ENCODE results near the gene RHBG. TPM values are rescaled to one million over a fixed set of nuclear protein-coding genes. Genes with fewer than 3 reads are reported as not detected.
"Not testable (repeated sequence)": the region's sequence is repeated elsewhere in the genome, so short reads cannot be mapped to it uniquely, and the experiment has no call there.

The RHBG gene, protein sequence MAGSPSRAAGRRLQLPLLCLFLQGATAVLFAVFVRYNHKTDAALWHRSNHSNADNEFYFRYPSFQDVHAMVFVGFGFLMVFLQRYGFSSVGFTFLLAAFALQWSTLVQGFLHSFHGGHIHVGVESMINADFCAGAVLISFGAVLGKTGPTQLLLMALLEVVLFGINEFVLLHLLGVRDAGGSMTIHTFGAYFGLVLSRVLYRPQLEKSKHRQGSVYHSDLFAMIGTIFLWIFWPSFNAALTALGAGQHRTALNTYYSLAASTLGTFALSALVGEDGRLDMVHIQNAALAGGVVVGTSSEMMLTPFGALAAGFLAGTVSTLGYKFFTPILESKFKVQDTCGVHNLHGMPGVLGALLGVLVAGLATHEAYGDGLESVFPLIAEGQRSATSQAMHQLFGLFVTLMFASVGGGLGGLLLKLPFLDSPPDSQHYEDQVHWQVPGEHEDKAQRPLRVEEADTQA
- polyA plus RNA-seq (2013, experiment 1 of 2): 0.06 TPM
- 0.10 TPM for polyA plus RNA-seq (2013, experiment 2 of 2)

DNA sequence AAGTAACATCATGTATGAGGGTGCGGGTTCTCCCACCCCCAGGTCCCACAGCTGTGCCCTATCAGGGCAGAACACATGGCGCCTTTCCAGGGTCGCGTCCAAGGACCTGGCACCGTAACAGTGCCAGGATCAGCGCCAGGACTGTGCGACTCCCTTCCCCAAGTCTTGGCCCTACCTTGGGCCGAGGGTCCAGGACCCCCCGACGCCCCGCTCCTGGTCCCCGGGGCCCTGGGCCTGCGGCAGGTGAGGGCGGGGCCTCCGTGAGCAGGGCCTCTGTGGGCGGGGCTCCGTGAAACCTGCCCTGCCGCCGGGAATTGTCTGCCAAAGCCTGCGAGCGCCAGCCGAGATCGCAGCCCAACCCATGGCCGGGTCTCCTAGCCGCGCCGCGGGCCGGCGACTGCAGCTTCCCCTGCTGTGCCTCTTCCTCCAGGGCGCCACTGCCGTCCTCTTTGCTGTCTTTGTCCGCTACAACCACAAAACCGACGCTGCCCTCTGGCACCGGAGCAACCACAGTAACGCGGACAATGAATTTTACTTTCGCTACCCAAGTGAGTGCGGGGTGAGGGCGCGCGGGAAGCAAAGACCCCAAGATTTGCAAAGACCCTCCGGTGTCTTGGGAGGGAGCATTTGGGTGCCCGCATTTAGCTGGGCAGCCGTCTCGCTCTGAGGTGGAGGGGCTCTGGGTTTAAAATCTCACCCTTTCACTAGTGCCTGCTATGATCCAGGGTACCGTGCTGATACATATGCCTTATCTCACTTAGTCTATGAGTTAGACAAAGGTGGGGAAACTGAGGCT is at the start of gene RHBG:
RHBG (plus strand) TSS at position 323 of the 796 bp plus-strand sequence; CDS start at position 362, 39 bp downstream.
- H4K91ac ChIP-seq (ENCODE audit: low read length): peak within 1 kb of the TSS; percentile 1
- H3K27ac ChIP-seq (ENCODE audit: low read length, poor library complexity, severe bottlenecking): no peak within 1 kb of the TSS
- peak within 1 kb of the TSS; percentile 55 for H4K8ac ChIP-seq (ENCODE audit: low read length)
- peak within 1 kb of the TSS; percentile 64 for H3K4me2 ChIP-seq (ENCODE audit: low read length, poor library complexity, severe bottlenecking)
- no peak within 1 kb of the TSS for H2BK120ac ChIP-seq (ENCODE audit: low read depth, low read length)
- DNase-seq: peak; percentile 40
- no peak within 1 kb of the TSS for H2AK5ac ChIP-seq (ENCODE audit: low read length, severe bottlenecking)
- H2BK12ac ChIP-seq (ENCODE audit: low read length in 2 of 2): peak within 1 kb of the TSS in 1 of 2 experiments; percentile 11
- no peaks in the 10 kb centered on the region for H3K9me3 ChIP-seq (ENCODE audit: control insufficient read depth, low read length)
- peak within 1 kb of the TSS in 1 of 2 experiments; percentile 45 for H3K23ac ChIP-seq (ENCODE audit: low read length in 2 of 2)
- H3K27me3 ChIP-seq (ENCODE audit: control insufficient read depth in 1 of 2, insufficient read depth in 1 of 2, low read length in 2 of 2): peaks cover 51 to 83% of the 10 kb centered on the region in 2 experiments
- H3K14ac ChIP-seq (ENCODE audit: low read length in 2 of 2): no peak within 1 kb of the TSS
- H3K79me1 ChIP-seq (replicated peaks; ENCODE audit: low read length, poor library complexity, severe bottlenecking): no peaks in the 10 kb centered on the region
- no peaks in the 10 kb centered on the region for H3K36me3 ChIP-seq (ENCODE audit: control insufficient read depth in 1 of 2, insufficient read depth in 2 of 2, low read depth in 1 of 2, low read length in 2 of 2)
- H3K9ac ChIP-seq (ENCODE audit: low read length): peak within 1 kb of the TSS; percentile 48
- WGBS: 18% methylated on average over 45 of the region's 48 CpGs
- no peak within 1 kb of the TSS for H3K18ac ChIP-seq (ENCODE audit: low read depth in 1 of 2, low read length in 2 of 2)
- H2BK5ac ChIP-seq (ENCODE audit: low read depth, low read length, poor library complexity, severe bottlenecking): no peak within 1 kb of the TSS
- H2BK15ac ChIP-seq (ENCODE audit: low read depth, poor library complexity, severe bottlenecking): peak within 1 kb of the TSS; percentile 56
- no peak within 1 kb of the TSS for H3K4ac ChIP-seq (ENCODE audit: low read depth in 1 of 2, low read length in 2 of 2)
- H3K4me1 ChIP-seq (ENCODE audit: control insufficient read depth, insufficient read depth, low read depth, low read length): peaks cover 12% of the 10 kb centered on the region
- H2AFZ ChIP-seq (ENCODE audit: low read depth, low read length): peak within 1 kb of the TSS; percentile 20
- H3K4me3 ChIP-seq (ENCODE audit: insufficient read depth in 1 of 2, low read depth in 1 of 2, low read length in 2 of 2): peak within 1 kb of the TSS; percentile 20 to 67

DNA sequence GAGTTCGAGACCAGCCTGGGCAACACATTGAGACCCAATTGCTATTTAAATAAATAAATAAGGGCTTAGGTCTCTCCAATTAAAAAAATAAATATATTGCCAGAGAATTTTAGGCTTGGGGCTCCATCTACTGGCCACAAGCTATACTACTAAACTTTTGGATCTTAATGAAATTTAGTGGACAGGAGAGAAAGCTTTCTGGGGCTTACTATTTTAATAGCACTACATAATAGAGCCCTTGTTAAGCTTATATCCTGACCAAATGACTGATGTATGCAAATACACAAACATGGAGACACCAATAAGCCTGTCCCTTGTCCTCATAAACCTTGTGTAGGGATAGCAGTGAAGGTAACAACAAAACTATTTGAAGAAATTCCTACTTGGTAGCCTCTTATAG is 49.3 kb upstream of the RHBG start:
- WGBS: no CpG with 5 or more reads among the region's 1 CpG
- no peak overlapping the region for H4K91ac ChIP-seq (ENCODE audit: low read length)
- H3K4me1 ChIP-seq (ENCODE audit: control insufficient read depth, insufficient read depth, low read depth, low read length): no peaks in the 10 kb centered on the region
- H4K8ac ChIP-seq (ENCODE audit: low read length): no peak overlapping the region
- DNase-seq: peak; percentile 60
- no peak overlapping the region for H2BK15ac ChIP-seq (ENCODE audit: low read depth, poor library complexity, severe bottlenecking)
- H2BK5ac ChIP-seq (ENCODE audit: low read depth, low read length, poor library complexity, severe bottlenecking): no peak overlapping the region
- no peak overlapping the region for H2BK12ac ChIP-seq (ENCODE audit: low read length in 2 of 2)
- no peaks in the 10 kb centered on the region for H3K9me3 ChIP-seq (ENCODE audit: control insufficient read depth, low read length)
- no peak overlapping the region for H3K4me2 ChIP-seq (ENCODE audit: low read length, poor library complexity, severe bottlenecking)
- no peak overlapping the region for H2AK5ac ChIP-seq (ENCODE audit: low read length, severe bottlenecking)
- no peak overlapping the region for H3K4me3 ChIP-seq (ENCODE audit: insufficient read depth in 1 of 2, low read depth in 1 of 2, low read length in 2 of 2)
- no peak overlapping the region for H3K23ac ChIP-seq (ENCODE audit: low read length in 2 of 2)
- H3K36me3 ChIP-seq (ENCODE audit: control insufficient read depth in 1 of 2, insufficient read depth in 2 of 2, low read depth in 1 of 2, low read length in 2 of 2): peaks cover 72 to 89% of the 10 kb centered on the region in 2 experiments
- H3K27ac ChIP-seq (ENCODE audit: low read length, poor library complexity, severe bottlenecking): no peak overlapping the region
- H3K14ac ChIP-seq (ENCODE audit: low read length in 2 of 2): no peak overlapping the region
- H3K27me3 ChIP-seq (ENCODE audit: control insufficient read depth in 1 of 2, insufficient read depth in 1 of 2, low read length in 2 of 2): no peaks in the 10 kb centered on the region
- no peak overlapping the region for H3K9ac ChIP-seq (ENCODE audit: low read length)
- H3K79me1 ChIP-seq (replicated peaks; ENCODE audit: low read length, poor library complexity, severe bottlenecking): peaks cover 16% of the 10 kb centered on the region
- no peak overlapping the region for H2AFZ ChIP-seq (ENCODE audit: low read depth, low read length)
- H2BK120ac ChIP-seq (ENCODE audit: low read depth, low read length): no peak overlapping the region
- no peak overlapping the region for H3K18ac ChIP-seq (ENCODE audit: low read depth in 1 of 2, low read length in 2 of 2)
- no peak overlapping the region for H3K4ac ChIP-seq (ENCODE audit: low read depth in 1 of 2, low read length in 2 of 2)

DNA sequence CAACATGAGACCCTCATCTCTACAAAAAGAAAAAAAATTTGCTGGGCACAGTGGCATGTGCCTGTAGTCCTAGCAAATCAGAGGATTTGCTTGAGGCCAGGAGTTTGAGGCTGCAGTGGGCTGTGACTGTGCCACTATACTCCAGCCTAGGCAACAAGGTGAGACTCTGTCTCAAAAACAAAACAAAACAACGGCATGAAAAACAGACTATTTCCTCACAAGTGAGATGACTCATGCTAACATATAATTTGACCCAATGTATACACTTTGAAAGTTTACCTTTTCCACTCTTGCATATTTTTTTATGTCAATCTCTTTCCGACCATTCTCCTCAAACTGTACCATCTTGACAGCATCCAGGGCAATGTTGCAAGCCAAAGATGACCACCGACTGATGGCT is 48.5 kb upstream of the RHBG start:
- no peak overlapping the region for H3K4me3 ChIP-seq (ENCODE audit: insufficient read depth in 1 of 2, low read depth in 1 of 2, low read length in 2 of 2)
- no peak overlapping the region for H2AK5ac ChIP-seq (ENCODE audit: low read length, severe bottlenecking)
- no peak overlapping the region for H4K91ac ChIP-seq (ENCODE audit: low read length)
- H2AFZ ChIP-seq (ENCODE audit: low read depth, low read length): no peak overlapping the region
- H3K36me3 ChIP-seq (ENCODE audit: control insufficient read depth in 1 of 2, insufficient read depth in 2 of 2, low read depth in 1 of 2, low read length in 2 of 2): peaks cover 73 to 89% of the 10 kb centered on the region in 2 experiments
- H3K4me2 ChIP-seq (ENCODE audit: low read length, poor library complexity, severe bottlenecking): no peak overlapping the region
- H2BK5ac ChIP-seq (ENCODE audit: low read depth, low read length, poor library complexity, severe bottlenecking): no peak overlapping the region
- peak; percentile 20 for DNase-seq
- no peak overlapping the region for H3K9ac ChIP-seq (ENCODE audit: low read length)
- H3K27ac ChIP-seq (ENCODE audit: low read length, poor library complexity, severe bottlenecking): no peak overlapping the region
- 69% methylated on average over 2 of the region's 3 CpGs for WGBS
- H3K14ac ChIP-seq (ENCODE audit: low read length in 2 of 2): no peak overlapping the region
- peaks cover 23% of the 10 kb centered on the region for H3K79me1 ChIP-seq (replicated peaks; ENCODE audit: low read length, poor library complexity, severe bottlenecking)
- no peak overlapping the region for H2BK12ac ChIP-seq (ENCODE audit: low read length in 2 of 2)
- no peak overlapping the region for H2BK120ac ChIP-seq (ENCODE audit: low read depth, low read length)
- H3K9me3 ChIP-seq (ENCODE audit: control insufficient read depth, low read length): no peaks in the 10 kb centered on the region
- H3K23ac ChIP-seq (ENCODE audit: low read length in 2 of 2): no peak overlapping the region
- no peaks in the 10 kb centered on the region for H3K27me3 ChIP-seq (ENCODE audit: control insufficient read depth in 1 of 2, insufficient read depth in 1 of 2, low read length in 2 of 2)
- no peak overlapping the region for H3K18ac ChIP-seq (ENCODE audit: low read depth in 1 of 2, low read length in 2 of 2)
- H3K4me1 ChIP-seq (ENCODE audit: control insufficient read depth, insufficient read depth, low read depth, low read length): no peaks in the 10 kb centered on the region
- no peak overlapping the region for H2BK15ac ChIP-seq (ENCODE audit: low read depth, poor library complexity, severe bottlenecking)
- H3K4ac ChIP-seq (ENCODE audit: low read depth in 1 of 2, low read length in 2 of 2): no peak overlapping the region
- no peak overlapping the region for H4K8ac ChIP-seq (ENCODE audit: low read length)

DNA sequence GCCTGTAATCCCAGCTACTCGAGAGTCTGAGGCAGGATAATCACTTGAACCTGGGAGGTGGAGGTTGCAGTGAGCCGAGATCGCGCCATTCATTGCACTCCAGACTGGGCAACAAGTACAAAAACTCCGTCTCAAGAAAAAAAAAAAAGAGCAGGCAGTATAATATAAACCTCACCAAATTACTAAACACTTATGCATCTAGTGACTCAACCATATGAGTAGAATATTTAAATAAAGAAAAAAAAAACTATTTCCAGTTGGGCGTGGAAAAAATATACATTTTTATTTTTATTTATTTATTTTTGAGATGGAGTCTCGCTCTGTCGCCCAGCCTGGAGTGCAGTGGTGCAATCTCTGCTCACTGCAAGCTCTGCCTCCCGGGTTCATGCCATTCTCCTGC is 45.8 kb upstream of the RHBG start:
- H2BK120ac ChIP-seq (ENCODE audit: low read depth, low read length); H3K9ac ChIP-seq (ENCODE audit: low read length); H3K4me2 ChIP-seq (ENCODE audit: low read length, poor library complexity, severe bottlenecking); H3K4ac ChIP-seq (ENCODE audit: low read depth in 1 of 2, low read length in 2 of 2); H2AFZ ChIP-seq (ENCODE audit: low read depth, low read length); H2AK5ac ChIP-seq (ENCODE audit: low read length, severe bottlenecking); H4K8ac ChIP-seq (ENCODE audit: low read length); H2BK12ac ChIP-seq (ENCODE audit: low read length in 2 of 2); H3K4me3 ChIP-seq (ENCODE audit: insufficient read depth in 1 of 2, low read depth in 1 of 2, low read length in 2 of 2); H3K4me1 ChIP-seq (ENCODE audit: control insufficient read depth, insufficient read depth, low read depth, low read length); H3K9me3 ChIP-seq (ENCODE audit: control insufficient read depth, low read length); H3K27ac ChIP-seq (ENCODE audit: low read length, poor library complexity, severe bottlenecking); H3K18ac ChIP-seq (ENCODE audit: low read depth in 1 of 2, low read length in 2 of 2); H3K14ac ChIP-seq (ENCODE audit: low read length in 2 of 2); H3K27me3 ChIP-seq (ENCODE audit: control insufficient read depth in 1 of 2, insufficient read depth in 1 of 2, low read length in 2 of 2); H2BK15ac ChIP-seq (ENCODE audit: low read depth, poor library complexity, severe bottlenecking); H4K91ac ChIP-seq (ENCODE audit: low read length); H2BK5ac ChIP-seq (ENCODE audit: low read depth, low read length, poor library complexity, severe bottlenecking); H3K23ac ChIP-seq (ENCODE audit: low read length in 2 of 2): not testable (repeated sequence)
- H3K36me3 ChIP-seq (ENCODE audit: control insufficient read depth in 1 of 2, insufficient read depth in 2 of 2, low read depth in 1 of 2, low read length in 2 of 2): peaks cover 65 to 77% of the 10 kb centered on the region in 2 experiments
- peak; percentile 26 for DNase-seq
- WGBS: 94% methylated on average over 7 of the region's 9 CpGs
- H3K79me1 ChIP-seq (replicated peaks; ENCODE audit: low read length, poor library complexity, severe bottlenecking): peaks cover 17% of the 10 kb centered on the region
